ENCODE data around the gene OGDHL.

Gene OGDHL

GRCh38 chr10:49749556-49750491 is 12.3 kb downstream of the OGDHL start:
- Histone ChIP-seq H3K9ac (ENCODE audit: low read length) (no peak overlapping the region), H3K79me1 (ENCODE audit: low read length) (no peaks in the 10 kb centered on the region), H2BK120ac (ENCODE audit: low read depth, low read length) (no peak overlapping the region), H3K4me3 (ENCODE audit: low read length) (no peak overlapping the region), H4K8ac (ENCODE audit: low read depth, low read length) (no peak overlapping the region), H3K23ac (ENCODE audit: low read length) (no peak overlapping the region), H4K5ac (ENCODE audit: low read length) (no peak overlapping the region), H3K4me1 (ENCODE audit: control insufficient read depth, low read depth, low read length) (no peaks in the 10 kb centered on the region), H3K18ac (ENCODE audit: low read length) (no peak overlapping the region), H3K27me3 (ENCODE audit: insufficient read depth, low read length, poor library complexity) (no peaks in the 10 kb centered on the region), H3K79me2 (ENCODE audit: control insufficient read depth, insufficient read depth, low read length) (no peaks in the 10 kb centered on the region), H3K27ac (ENCODE audit: low read depth, low read length) (no peak overlapping the region), H2AK5ac (ENCODE audit: low read length) (no peak overlapping the region), H3K4ac (ENCODE audit: low read depth, low read length) (no peak overlapping the region), H2BK5ac (ENCODE audit: low read length) (no peak overlapping the region), H3K36me3 (ENCODE audit: control insufficient read depth, insufficient read depth, low read length) (no peaks in the 10 kb centered on the region), H3K4me2 (ENCODE audit: low read length) (no peak overlapping the region), H2BK15ac (replicated peaks; ENCODE audit: low read depth) (no peak overlapping the region), H3K56ac (ENCODE audit: low read length) (no peak overlapping the region)
- DNase-seq, result no peak
- WGBS (ENCODE audit: extremely low coverage, insufficient coverage, low lambda C conversion rate), result no CpG with 5 or more reads among the region's 20 CpGs

GRCh38 chr10:49749144-49749543 is 13.0 kb downstream of the OGDHL start:
- WGBS (ENCODE audit: extremely low coverage, insufficient coverage, low lambda C conversion rate), result no CpG with 5 or more reads among the region's 2 CpGs
- Histone ChIP-seq H4K8ac (ENCODE audit: low read depth, low read length) (no peak overlapping the region), H3K18ac (ENCODE audit: low read length) (no peak overlapping the region), H2BK5ac (ENCODE audit: low read length) (no peak overlapping the region), H3K4me3 (ENCODE audit: low read length) (no peak overlapping the region), H3K4ac (ENCODE audit: low read depth, low read length) (no peak overlapping the region), H3K23ac (ENCODE audit: low read length) (no peak overlapping the region), H2AK5ac (ENCODE audit: low read length) (no peak overlapping the region), H3K9ac (ENCODE audit: low read length) (no peak overlapping the region), H3K27me3 (ENCODE audit: insufficient read depth, low read length, poor library complexity) (no peaks in the 10 kb centered on the region), H3K79me2 (ENCODE audit: control insufficient read depth, insufficient read depth, low read length) (no peaks in the 10 kb centered on the region), H3K4me2 (ENCODE audit: low read length) (no peak overlapping the region), H3K4me1 (ENCODE audit: control insufficient read depth, low read depth, low read length) (no peaks in the 10 kb centered on the region), H3K27ac (ENCODE audit: low read depth, low read length) (no peak overlapping the region), H4K5ac (ENCODE audit: low read length) (no peak overlapping the region), H3K79me1 (ENCODE audit: low read length) (no peaks in the 10 kb centered on the region), H2BK15ac (replicated peaks; ENCODE audit: low read depth) (no peak overlapping the region), H3K56ac (ENCODE audit: low read length) (no peak overlapping the region), H3K36me3 (ENCODE audit: control insufficient read depth, insufficient read depth, low read length) (no peaks in the 10 kb centered on the region), H2BK120ac (ENCODE audit: low read depth, low read length) (no peak overlapping the region)
- DNase-seq, result no peak

GRCh38 chr10:49748006-49748405 is 14.1 kb downstream of the OGDHL start:
- Histone ChIP-seq H4K5ac (ENCODE audit: low read length) (no peak overlapping the region), H2AK5ac (ENCODE audit: low read length) (no peak overlapping the region), H3K79me2 (ENCODE audit: control insufficient read depth, insufficient read depth, low read length) (no peaks in the 10 kb centered on the region), H3K4me3 (ENCODE audit: low read length) (no peak overlapping the region), H3K79me1 (ENCODE audit: low read length) (no peaks in the 10 kb centered on the region), H3K36me3 (ENCODE audit: control insufficient read depth, insufficient read depth, low read length) (no peaks in the 10 kb centered on the region), H3K4me1 (ENCODE audit: control insufficient read depth, low read depth, low read length) (no peaks in the 10 kb centered on the region), H3K4me2 (ENCODE audit: low read length) (no peak overlapping the region), H3K4ac (ENCODE audit: low read depth, low read length) (no peak overlapping the region), H3K18ac (ENCODE audit: low read length) (no peak overlapping the region), H3K23ac (ENCODE audit: low read length) (no peak overlapping the region), H3K27ac (ENCODE audit: low read depth, low read length) (no peak overlapping the region), H4K8ac (ENCODE audit: low read depth, low read length) (no peak overlapping the region), H3K9ac (ENCODE audit: low read length) (no peak overlapping the region), H3K56ac (ENCODE audit: low read length) (no peak overlapping the region), H2BK15ac (replicated peaks; ENCODE audit: low read depth) (no peak overlapping the region), H3K27me3 (ENCODE audit: insufficient read depth, low read length, poor library complexity) (no peaks in the 10 kb centered on the region), H2BK120ac (ENCODE audit: low read depth, low read length) (no peak overlapping the region), H2BK5ac (ENCODE audit: low read length) (no peak overlapping the region)
- no CpG with 5 or more reads among the region's 10 CpGs for WGBS (ENCODE audit: extremely low coverage, insufficient coverage, low lambda C conversion rate)
- DNase-seq, result no peak

GRCh38 chr10:49747303-49747646 is 14.8 kb downstream of the OGDHL start:
- no peaks in the 10 kb centered on the region for H3K79me1 ChIP-seq (ENCODE audit: low read length)
- no peak overlapping the region for H3K4me2 ChIP-seq (ENCODE audit: low read length)
- no peak for DNase-seq
- no peak overlapping the region for H2BK15ac ChIP-seq (replicated peaks; ENCODE audit: low read depth)
- H3K4ac ChIP-seq (ENCODE audit: low read depth, low read length), result no peak overlapping the region
- no peak overlapping the region for H2BK5ac ChIP-seq (ENCODE audit: low read length)
- no peak overlapping the region for H3K27ac ChIP-seq (ENCODE audit: low read depth, low read length)
- H4K5ac ChIP-seq (ENCODE audit: low read length), result no peak overlapping the region
- H3K27me3 ChIP-seq (ENCODE audit: insufficient read depth, low read length, poor library complexity), result no peaks in the 10 kb centered on the region
- no peak overlapping the region for H4K8ac ChIP-seq (ENCODE audit: low read depth, low read length)
- H3K4me3 ChIP-seq (ENCODE audit: low read length), result no peak overlapping the region
- no peaks in the 10 kb centered on the region for H3K4me1 ChIP-seq (ENCODE audit: control insufficient read depth, low read depth, low read length)
- H2AK5ac ChIP-seq (ENCODE audit: low read length), result no peak overlapping the region
- H2BK120ac ChIP-seq (ENCODE audit: low read depth, low read length), result no peak overlapping the region
- WGBS (ENCODE audit: extremely low coverage, insufficient coverage, low lambda C conversion rate), result no CpG with 5 or more reads among the region's 4 CpGs
- no peak overlapping the region for H3K18ac ChIP-seq (ENCODE audit: low read length)
- H3K36me3 ChIP-seq (ENCODE audit: control insufficient read depth, insufficient read depth, low read length), result no peaks in the 10 kb centered on the region
- no peak overlapping the region for H3K56ac ChIP-seq (ENCODE audit: low read length)
- no peaks in the 10 kb centered on the region for H3K79me2 ChIP-seq (ENCODE audit: control insufficient read depth, insufficient read depth, low read length)
- no peak overlapping the region for H3K9ac ChIP-seq (ENCODE audit: low read length)
- H3K23ac ChIP-seq (ENCODE audit: low read length), result no peak overlapping the region

- no peak overlapping the region for H2BK15ac ChIP-seq (replicated peaks; ENCODE audit: low read depth)
- no peak overlapping the region for H4K5ac ChIP-seq (ENCODE audit: low read length)
- H2AK5ac ChIP-seq (ENCODE audit: low read length), result no peak overlapping the region
- H3K23ac ChIP-seq (ENCODE audit: low read length), result no peak overlapping the region
- no peak overlapping the region for H3K4me2 ChIP-seq (ENCODE audit: low read length)
- WGBS (ENCODE audit: extremely low coverage, insufficient coverage, low lambda C conversion rate), result no CpG with 5 or more reads among the region's 20 CpGs
- no peak overlapping the region for H3K4me3 ChIP-seq (ENCODE audit: low read length)
- no peaks in the 10 kb centered on the region for H3K36me3 ChIP-seq (ENCODE audit: control insufficient read depth, insufficient read depth, low read length)
- H4K8ac ChIP-seq (ENCODE audit: low read depth, low read length), result no peak overlapping the region
- no peak for DNase-seq
- H3K27ac ChIP-seq (ENCODE audit: low read depth, low read length), result no peak overlapping the region
- no peak overlapping the region for H3K9ac ChIP-seq (ENCODE audit: low read length)
- no peak overlapping the region for H2BK120ac ChIP-seq (ENCODE audit: low read depth, low read length)
- no peaks in the 10 kb centered on the region for H3K79me1 ChIP-seq (ENCODE audit: low read length)
- no peak overlapping the region for H3K18ac ChIP-seq (ENCODE audit: low read length)
- no peaks in the 10 kb centered on the region for H3K4me1 ChIP-seq (ENCODE audit: control insufficient read depth, low read depth, low read length)
- no peak overlapping the region for H3K4ac ChIP-seq (ENCODE audit: low read depth, low read length)
- H2BK5ac ChIP-seq (ENCODE audit: low read length), result no peak overlapping the region
- no peak overlapping the region for H3K56ac ChIP-seq (ENCODE audit: low read length)
- H3K27me3 ChIP-seq (ENCODE audit: insufficient read depth, low read length, poor library complexity), result no peaks in the 10 kb centered on the region
- H3K79me2 ChIP-seq (ENCODE audit: control insufficient read depth, insufficient read depth, low read length), result no peaks in the 10 kb centered on the region
These were observed 15.4 kb downstream of the OGDHL start for GRCh38 chr10:49746626-49747302.
